Heart right ventricle (tissue), 16 donors: ENCODE results near the gene AHNAK2. TPM values are rescaled to one million over a fixed set of nuclear protein-coding genes. Genes with fewer than 3 reads are reported as not detected.

Experiments used
- ATAC-seq, 8 donors: fragments of 200-7000 bp; cut with Tn5 transposase; one replicate each; pipeline ENCODE4 v1.9.1; 2020; ENCODE audit warnings: mild to moderate bottlenecking in 8 of 8, moderate library complexity in 8 of 8, moderate number of reproducible peaks in 1 of 8
- DNase-seq, 2 donors: peaks; one replicate each; pipeline ENCODE4 v3.0.0-alpha.2; 2020
- H3K27ac ChIP-seq, 10 donors: fragments of 200-600 bp; sonication (generic) in 2 of 10; one replicate each; pipeline versions ENCODE4 v1.5.0 to v1.8.0; 2020 to 2022; ENCODE audit warnings: mild to moderate bottlenecking in 3 of 10
- H3K27me3 ChIP-seq, 7 donors: fragments of 200-600 bp; one replicate each; pipeline ENCODE4 v1.8.0; 2021 to 2022; ENCODE audit warnings: mild to moderate bottlenecking in 2 of 7
- H3K36me3 ChIP-seq, 9 donors: fragments of 200-600 bp; sonication (generic) in 1 of 9; one replicate each; pipeline versions ENCODE4 v1.5.0 to v1.8.0; 2020 to 2022; ENCODE audit warnings: mild to moderate bottlenecking in 2 of 9
- H3K4me1 ChIP-seq, 9 donors: fragments of 200-600 bp; sonication (generic) in 1 of 9; one replicate each; pipeline versions ENCODE4 v1.5.0 to v1.8.0; 2020 to 2022; ENCODE audit warnings: mild to moderate bottlenecking in 4 of 9
- H3K4me3 ChIP-seq, 10 donors: fragments of 200-600 bp; sonication (generic) in 2 of 10; one replicate each; pipeline versions ENCODE4 v1.5.0 to v1.8.0; 2020 to 2022; ENCODE audit warnings: mild to moderate bottlenecking in 7 of 10, moderate library complexity in 2 of 10
- H3K9me3 ChIP-seq, 11 donors: fragments of 200-600 bp in 10 of 11; sonication (generic) in 2 of 11; one replicate each; pipeline versions ENCODE4 v1.5.0 to v1.8.0; 2013 to 2022; ENCODE audit warnings: mild to moderate bottlenecking in 2 of 11, control low read depth in 1 of 11, moderate library complexity in 1 of 11
- CTCF ChIP-seq, 9 donors: fragments of 200-600 bp; sonication (generic) in 2 of 9; IDR thresholded peaks; one replicate each; pipeline versions ENCODE4 v1.5.0 to v1.8.0; 2021 to 2022; ENCODE audit warnings: antibody characterized with exemption in 9 of 9, mild to moderate bottlenecking in 5 of 9, moderate library complexity in 1 of 9
- WGBS, 2 donors: extraction: QIAGEN DNeasy Blood & Tissue Kit; methylation state at CpG; one replicate each; pipeline ENCODE4 v1.1.7; 2013; ENCODE audit warnings: inconsistent platforms in 1 of 2; 5-methylcytosine and 5-hydroxymethylcytosine counted together
- intact Hi-C, 10 donors: fragments of 100-400 bp; cut with DNase I; formaldehyde crosslinking; loops; one replicate each; pipeline versions ENCODE4 v1.11.1 to v1.14.2; 2022
- polyA plus RNA-seq, 2 donors: library from polyadenylated mRNA; stranded (reverse); fragments of 200-250 nt; gene quantifications; one replicate each; pipeline ENCODE4 v1.2.3, GENCODE V29; 2013
- total RNA-seq, 10 donors: library from RNA; stranded (reverse); fragmentation: NEBNext Ultra II Directional in 3 of 10; extraction: Animal tissue kit (Norgen Biotek cat#: 25700) in 3 of 10; gene quantifications; one replicate each; pipeline versions ENCODE4 v1.2.1 to v1.2.4, GENCODE V29; 2021 to 2023
- donor health status: Arrhythmogenic right ventricular cardiomyopathy.
- donor health status: ischemic (EF 13 %, LVEDD 7.1; RV severe dilation, severe dysfunction).
- donor health status: healthy with polysubstance abuse.
- donor health status: DM: no; HTN: yes; CAD: no.
- donor health status: DM: no; HTN: no; CAD: no.
- donor health status: ischemic (EF 25% LVEDD 6.9; RV normal size, moderate dysfunction).
- donor health status: ischemic (EF 25% LVEDD 5.7; RV mildly dilated, moderate dysfunction).
- donor health status: healthy.
- donor health status: DM: yes; HTN: yes; CAD: no.
- donor health status: Ischemic cardiomyopathy.
- donor health status: ischemic (EF 35%, LVEDD 5.7; RV mildly dilated, moderate dysfunction).
- donor health status: nonischemic (EF 11% LVEDD 7.7; RV severe dilation, severe dysfunction).
- donor health status: DM: yes; HTN: yes; CAD: no.
- donor health status: PGD.
- donor health status: ischemic (EF 29% LVEDD 5.4; RV normal size, mild dysfunction).
- donor health status: nonischemic (EF 23%, LVEDD 6.1; RV moderate dilation, normal function).

The AHNAK2 gene
- total and polyA plus RNA-seq, 12 donors, result 1.1 to 29.5 (median 3.1) TPM

DNA sequence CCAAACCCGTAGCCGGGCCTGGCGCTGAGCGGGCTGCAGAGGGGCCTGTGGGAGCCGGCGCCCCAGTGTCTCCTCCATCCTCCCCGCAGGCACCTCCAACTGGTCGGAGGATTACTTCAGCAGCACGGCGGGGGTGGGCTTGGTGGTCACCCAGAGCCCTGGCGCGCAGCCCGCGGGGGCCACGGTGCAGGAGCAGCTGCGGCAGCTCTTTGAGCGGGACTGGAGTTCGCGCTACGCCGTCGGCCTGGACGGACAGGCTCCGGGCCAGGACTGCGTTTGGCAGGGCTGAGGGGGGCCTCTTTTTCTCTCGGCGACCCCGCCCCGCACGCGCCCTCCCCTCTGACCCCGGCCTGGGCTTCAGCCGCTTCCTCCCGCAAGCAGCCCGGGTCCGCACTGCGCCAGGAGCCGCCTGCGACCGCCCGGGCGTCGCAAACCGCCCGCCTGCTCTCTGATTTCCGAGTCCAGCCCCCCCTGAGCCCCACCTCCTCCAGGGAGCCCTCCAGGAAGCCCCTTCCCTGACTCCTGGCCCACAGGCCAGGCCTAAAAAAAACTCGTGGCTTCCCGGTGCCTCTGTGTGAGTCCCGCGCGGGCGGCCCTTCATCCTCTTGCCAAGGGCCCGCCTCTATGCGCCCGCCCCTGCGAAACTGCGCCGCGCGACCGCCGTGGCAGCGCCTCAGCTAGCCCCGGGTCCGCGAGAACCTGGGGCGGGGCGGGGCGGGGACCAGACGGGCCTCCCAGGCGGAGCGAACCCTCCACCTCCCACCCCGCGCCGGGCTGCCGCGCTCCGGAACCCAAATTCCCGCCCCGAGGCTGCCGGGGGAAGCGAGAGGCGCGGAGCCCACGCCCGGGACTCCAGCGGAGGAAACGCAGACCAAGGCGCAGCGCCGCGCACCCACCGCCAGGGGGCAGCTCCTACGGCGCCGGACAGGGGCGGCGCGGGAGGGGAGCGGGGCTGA lies 45.2 kb downstream of the AHNAK2 start:
- Histone ChIP-seq H3K9me3 (no peaks in the 10 kb centered on the region), H3K4me3 (peak overlapping the region; percentile 40 to 70 (median 66)), H3K27ac (peak overlapping the region in 7 of 10 donors; percentile 1 to 65 (median 58)), H3K4me1 (peaks cover 6 to 18% (median 14%) of the 10 kb centered on the region in 9 donors), H3K36me3 (no peaks in the 10 kb centered on the region), H3K27me3 (peaks cover 0 to 44% (median 9%) of the 10 kb centered on the region in 7 donors)
- DNase-seq (peak; percentile 86 to 92), ATAC-seq (peak; percentile 82 to 92 (median 86))
- 2 to 4% methylated on average over 90 to 99 of the region's 100 CpGs for WGBS, 2 donors
- intact Hi-C loops, result loop anchor here in 1 of 10 donors (5.0 kb wide), 1 partner anchor 34 kb away; no protein-coding TSS in a partner anchor
- peak; percentile 49 to 83 (median 73) for TF ChIP-seq CTCF (IDR thresholded peaks at IDR 0.05)

GRCh38 chr14:104931771-104932675 lies 46.2 kb downstream of the AHNAK2 start:
- no peak for DNase-seq
- Histone ChIP-seq H3K27ac (no peak overlapping the region), H3K4me3 (peak overlapping the region; percentile 40 to 70 (median 66)), H3K4me1 (peaks cover 6 to 19% (median 14%) of the 10 kb centered on the region in 9 donors), H3K27me3 (peaks cover 0 to 53% (median 13%) of the 10 kb centered on the region in 7 donors), H3K9me3 (no peaks in the 10 kb centered on the region), H3K36me3 (no peaks in the 10 kb centered on the region)
- intact Hi-C loops, result loop anchor here in 1 of 10 donors (5.0 kb wide), 1 partner anchor 35 kb away; no protein-coding TSS in a partner anchor
- TF ChIP-seq CTCF (IDR thresholded peaks at IDR 0.05), result no peak
- WGBS, 2 donors, result 19 to 26% methylated on average over 64 of the region's 64 CpGs
- ATAC-seq, result peak in 4 of 8 donors; percentile 2 to 8 (median 4)

DNA sequence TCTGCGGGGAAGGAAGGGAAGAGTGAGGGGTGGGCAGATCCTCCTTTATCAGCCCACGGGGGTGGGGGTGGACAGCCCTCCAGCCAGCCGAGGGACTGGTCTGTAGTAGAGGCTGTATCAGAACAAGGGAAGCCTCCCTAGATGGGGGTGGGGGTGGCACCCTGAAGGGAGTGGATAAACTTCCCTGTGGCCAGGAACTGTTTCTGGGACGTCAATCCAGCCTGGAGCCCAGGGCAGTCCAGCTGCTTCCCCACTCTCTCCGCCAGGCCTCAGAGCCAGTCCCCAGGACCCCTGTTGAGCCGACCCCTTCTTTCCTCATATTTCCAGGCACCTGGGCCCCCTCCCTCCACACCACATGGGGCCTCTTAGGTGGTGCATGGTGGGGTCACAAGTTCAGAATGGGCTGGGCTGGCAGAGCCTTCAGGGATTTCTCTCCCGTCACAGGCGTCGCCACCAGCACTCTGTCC lies 46.8 kb downstream of the AHNAK2 start:
- Histone ChIP-seq H3K27ac (no peak overlapping the region), H3K4me1 (peaks cover 6 to 26% (median 14%) of the 10 kb centered on the region in 9 donors), H3K9me3 (no peaks in the 10 kb centered on the region), H3K4me3 (no peak overlapping the region), H3K36me3 (no peaks in the 10 kb centered on the region), H3K27me3 (peaks cover 0 to 49% (median 13%) of the 10 kb centered on the region in 7 donors)
- 45 to 51% methylated on average over 9 of the region's 9 CpGs for WGBS, 2 donors
- no peak for TF ChIP-seq CTCF (IDR thresholded peaks at IDR 0.05)
- DNase-seq, result no peak
- intact Hi-C loops, result loop anchor here in 1 of 10 donors (5.0 kb wide), 1 partner anchor 36 kb away; no protein-coding TSS in a partner anchor
- ATAC-seq, result no peak
